MCF 10A (cell line): ENCODE measurements around the gene NECAB2. TPM values are rescaled to one million over a fixed set of nuclear protein-coding genes. Genes with fewer than 3 reads are reported as not detected.
A peak's percentile ranks its signal among the peaks of the same experiment; 100 is the strongest.

Experiments used
- BruUV-seq: library from RNA; stranded (reverse); fragments of 400-500 nt; replicated peaks from 2 replicates; lab custom pipeline; 2021; lab: Mats Ljungman, UMichigan
- CTCF ChIA-PET: fragments of 300-600 bp; sonication (Branson Sonifier 250); formaldehyde crosslinking; extraction: SDS; loops from one replicate; lab custom pipeline; 2021; ENCODE audit warnings: antibody characterized with exemption, inconsistent platforms; lab: Yijun Ruan, JAX
- POLR2A ChIA-PET: fragments of 300-600, 350-650 bp; sonication (Branson Sonifier 250); formaldehyde crosslinking; extraction: SDS; loops from one replicate; lab custom pipeline; 2020; ENCODE audit warnings: antibody characterized with exemption, inconsistent platforms; lab: Yijun Ruan, JAX
- DNase-seq: peaks from one replicate; pipeline ENCODE4 v3.0.0-alpha.2; 2018; ENCODE audit not compliant: unreplicated experiment
- H3K27ac Mint-ChIP-seq: one replicate; pipeline ENCODE4 v1.8.0; 2022; ENCODE audit warnings: mild to moderate bottlenecking, low read depth, mixed read lengths; ENCODE audit not compliant: unreplicated experiment
- H3K27me3 Mint-ChIP-seq: one replicate; pipeline ENCODE4 v1.8.0; 2022; ENCODE audit warnings: mixed read lengths; ENCODE audit not compliant: insufficient read depth, unreplicated experiment
- H3K36me3 Mint-ChIP-seq: one replicate; pipeline ENCODE4 v1.8.0; 2022; ENCODE audit warnings: mild to moderate bottlenecking, moderate library complexity, mixed read lengths; ENCODE audit not compliant: insufficient read depth, unreplicated experiment
- H3K4me1 Mint-ChIP-seq: one replicate; pipeline ENCODE4 v1.8.0; 2022; ENCODE audit warnings: mixed read lengths; ENCODE audit not compliant: insufficient read depth, unreplicated experiment
- H3K4me3 Mint-ChIP-seq: one replicate; pipeline ENCODE4 v1.8.0; 2022; ENCODE audit warnings: mild to moderate bottlenecking, moderate library complexity, mixed read lengths; ENCODE audit not compliant: unreplicated experiment
- H3K9me3 Mint-ChIP-seq: one replicate; pipeline ENCODE4 v1.8.0; 2022; ENCODE audit warnings: mixed read lengths; ENCODE audit not compliant: unreplicated experiment
- CTCF ChIP-seq: fragments of 200-600 bp; IDR thresholded peaks from one replicate; pipeline ENCODE4 v1.8.0; 2022; ENCODE audit warnings: antibody characterized with exemption, mild to moderate bottlenecking; ENCODE audit not compliant: unreplicated experiment
- intact Hi-C: fragments of 100-400 bp; cut with micrococcal nuclease; formaldehyde crosslinking; loops from 2 replicates; pipeline ENCODE4 v1.14.1; 2022
- total RNA-seq: library from RNA; stranded (reverse); gene quantifications from 2 replicates; pipeline ENCODE4 v1.2.3, GENCODE V29; 2022

Gene NECAB2
- total RNA-seq, 1 experiment from 2014 or later, result 2.3 TPM

GRCh38 chr16:84040823-84041820, 73.1 kb downstream of the NECAB2 start:
- no peak overlapping the region for H3K27ac Mint-ChIP-seq
- H3K9me3 Mint-ChIP-seq, result no peaks in the 10 kb centered on the region
- ChIA-PET CTCF (interaction anchor here (0.6 to 5.1 kb wide), 8 partner anchors 17 to 221 kb away, joined by 3 to 52 read pairs (median 5); partner anchors contain the start of gene OSGIN1), POLR2A (interaction anchor here (1.2 kb wide), 1 partner anchor 114 kb away, joined by 9 read pairs; no protein-coding TSS in a partner anchor)
- H3K36me3 Mint-ChIP-seq, result no peaks in the 10 kb centered on the region
- peak; percentile 77 for DNase-seq
- no TSS peak for BruUV-seq
- intact Hi-C loops, result no loop called here
- H3K27me3 Mint-ChIP-seq, result peaks cover 41% of the 10 kb centered on the region
- TF ChIP-seq CTCF, result no peak
- H3K4me1 Mint-ChIP-seq, result peaks cover 12% of the 10 kb centered on the region
- H3K4me3 Mint-ChIP-seq, result peak overlapping the region; percentile 33

GRCh38 chr16:84041881-84042280, 73.8 kb downstream of the NECAB2 start:
- no peak for DNase-seq
- H3K4me1 Mint-ChIP-seq, result peaks cover 12% of the 10 kb centered on the region
- peaks cover 41% of the 10 kb centered on the region for H3K27me3 Mint-ChIP-seq
- H3K36me3 Mint-ChIP-seq, result no peaks in the 10 kb centered on the region
- no peaks in the 10 kb centered on the region for H3K9me3 Mint-ChIP-seq
- POLR2A ChIA-PET, result no interaction called here
- H3K27ac Mint-ChIP-seq, result no peak overlapping the region
- CTCF ChIA-PET, result interaction anchor here (1.0 to 5.1 kb wide), 5 partner anchors 17 to 86 kb away, joined by 4 to 52 read pairs (median 11); partner anchors contain the start of gene OSGIN1
- no peak overlapping the region for H3K4me3 Mint-ChIP-seq
- intact Hi-C loops, result no loop called here
- no TSS peak for BruUV-seq
- no peak for TF ChIP-seq CTCF

- no peak within 1 kb of the TSS for H3K27ac Mint-ChIP-seq
- H3K4me3 Mint-ChIP-seq, result no peak within 1 kb of the TSS
- peaks cover 12% of the 10 kb centered on the region for H3K4me1 Mint-ChIP-seq
- BruUV-seq, result no TSS peak
- ChIA-PET POLR2A (no interaction called here), CTCF (interaction anchor here (1.0 to 5.1 kb wide), 8 partner anchors 16 to 87 kb away, joined by 3 to 52 read pairs (median 4); partner anchors contain the start of gene OSGIN1)
- intact Hi-C loops, result no loop called here
- no peak for DNase-seq
- peaks cover 41% of the 10 kb centered on the region for H3K27me3 Mint-ChIP-seq
- no peaks in the 10 kb centered on the region for H3K9me3 Mint-ChIP-seq
- no peaks in the 10 kb centered on the region for H3K36me3 Mint-ChIP-seq
- no peak for TF ChIP-seq CTCF
These were observed 74.3 kb downstream of the NECAB2 start, which contains the start of gene SLC38A8 for GRCh38 chr16:84042308-84042878. SLC38A8 (minus strand) TSS chr16:84042795; CDS start chr16:84042157, 638 bp downstream.
